Suppressor macrophage treated with lipopolysaccharide for 4 hours (primary cell): ENCODE measurements around the gene LGALSL.

Source experiments
- DNase-seq: peaks from one replicate; pipeline ENCODE4 v3.0.0-alpha.2; 2020

Gene LGALSL

GRCh38 chr2:64471600-64471999, 17.6 kb downstream of the LGALSL start:
- DNase-seq, result no peak

- DNase-seq, result no peak
Observed at GRCh38 chr2:64472881-64473280, 18.9 kb downstream of the LGALSL start.

- DNase-seq, result peak; percentile 47
Observed at GRCh38 chr2:64474121-64474571, 20.2 kb downstream of the LGALSL start.

GRCh38 chr2:64474636-64475035, 20.7 kb downstream of the LGALSL start:
- DNase-seq, result no peak

GRCh38 chr2:64477037-64477436, 23.1 kb downstream of the LGALSL start:
- no peak for DNase-seq

GRCh38 chr2:64477979-64478378, 24.0 kb downstream of the LGALSL start:
- no peak for DNase-seq

GRCh38 chr2:64478502-64479230, 24.7 kb downstream of the LGALSL start:
- DNase-seq, result no peak

- no peak for DNase-seq
Observed at GRCh38 chr2:64479259-64480117, 25.5 kb downstream of the LGALSL start.

GRCh38 chr2:64481665-64482064, 27.7 kb downstream of the LGALSL start:
- DNase-seq, result no peak

GRCh38 chr2:64482243-64482642, 28.3 kb downstream of the LGALSL start:
- no peak for DNase-seq

GRCh38 chr2:64482765-64483504, 29.0 kb downstream of the LGALSL start:
- DNase-seq, result no peak

GRCh38 chr2:64485331-64485730, 31.4 kb downstream of the LGALSL start:
- DNase-seq, result peak; percentile 58

GRCh38 chr2:64485961-64486360, 32.0 kb downstream of the LGALSL start:
- DNase-seq, result no peak

GRCh38 chr2:64487256-64488049, 33.5 kb downstream of the LGALSL start:
- no peak for DNase-seq

- peak; percentile 90 for DNase-seq
Observed at GRCh38 chr2:64488050-64488974, 34.4 kb downstream of the LGALSL start.

- DNase-seq, result no peak
Observed at GRCh38 chr2:64489081-64489751, 35.3 kb downstream of the LGALSL start.

- DNase-seq, result no peak
Observed at GRCh38 chr2:64491426-64491825, 37.5 kb downstream of the LGALSL start.

GRCh38 chr2:64492272-64492671, 38.3 kb downstream of the LGALSL start:
- DNase-seq, result no peak

GRCh38 chr2:64492821-64493220, 38.9 kb downstream of the LGALSL start:
- DNase-seq, result no peak

GRCh38 chr2:64493788-64494187, 39.8 kb downstream of the LGALSL start:
- no peak for DNase-seq

GRCh38 chr2:64498438-64498837, 44.5 kb downstream of the LGALSL start:
- DNase-seq, result no peak
